DMS53 (cell line): ENCODE data around the gene VGLL4.
"Not testable (repeated sequence)": the region's sequence is repeated elsewhere in the genome, so short reads cannot be mapped to it uniquely, and the experiment has no call there.

Experiments
- DNase-seq: peaks from one replicate; lab custom pipeline; 2025; lab: John Stamatoyannopoulos, UW

VGLL4 gene

DNA sequence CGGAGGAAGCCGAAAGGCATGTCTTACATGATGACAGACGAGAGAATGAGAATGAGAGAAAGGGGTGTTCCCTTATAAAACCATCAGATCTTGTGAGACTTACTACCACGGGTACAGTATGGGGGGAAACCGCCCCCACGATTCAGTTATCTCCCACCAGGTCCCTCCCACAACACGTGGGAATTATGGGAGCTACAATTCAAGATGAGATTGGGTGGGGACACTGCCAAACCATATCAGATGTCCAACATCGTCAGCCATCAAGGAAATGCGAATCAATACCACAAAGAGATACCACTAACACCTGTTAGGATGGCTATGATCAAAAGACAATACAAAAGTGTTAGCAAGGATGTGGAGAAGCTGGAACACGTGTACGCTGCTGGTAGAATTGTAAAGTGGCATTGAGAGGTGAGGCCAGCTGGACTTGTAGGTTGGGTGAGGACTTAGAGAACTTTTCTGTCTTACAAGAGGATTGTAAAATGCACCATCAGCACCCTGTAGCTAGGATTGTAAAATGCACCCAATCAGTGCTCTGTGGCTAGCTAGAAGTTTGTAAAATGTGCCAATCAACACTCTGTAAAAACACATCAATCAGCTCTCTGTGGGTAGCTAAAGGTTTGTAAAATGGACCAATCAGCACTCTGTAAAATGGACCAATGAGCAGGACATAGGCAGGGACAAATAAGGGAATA is 37.5 kb downstream of the VGLL4 start:
- no peak for DNase-seq

DNA sequence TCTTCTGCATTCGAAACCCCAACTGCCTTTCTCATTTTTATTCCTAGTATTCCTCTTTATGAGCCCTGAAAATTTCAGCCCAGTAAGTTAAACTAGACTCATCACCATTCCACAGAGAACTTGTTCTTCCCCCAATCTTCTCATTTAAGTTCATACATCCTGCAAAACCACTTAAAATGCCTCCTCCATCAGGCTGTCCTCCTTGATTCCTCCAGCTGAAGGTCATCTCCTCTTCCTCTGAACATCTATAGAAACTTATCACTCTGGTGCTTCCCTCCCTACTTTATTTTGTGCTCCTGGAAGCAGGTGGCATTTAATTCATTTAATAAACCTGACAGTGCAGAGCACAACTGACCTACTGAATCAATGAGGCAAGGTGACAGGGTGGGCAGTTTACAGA is 38.3 kb downstream of the VGLL4 start:
- DNase-seq: no peak

GRCh38 chr3:11604139-11604892 is 39.4 kb downstream of the VGLL4 start:
- DNase-seq: no peak

DNA sequence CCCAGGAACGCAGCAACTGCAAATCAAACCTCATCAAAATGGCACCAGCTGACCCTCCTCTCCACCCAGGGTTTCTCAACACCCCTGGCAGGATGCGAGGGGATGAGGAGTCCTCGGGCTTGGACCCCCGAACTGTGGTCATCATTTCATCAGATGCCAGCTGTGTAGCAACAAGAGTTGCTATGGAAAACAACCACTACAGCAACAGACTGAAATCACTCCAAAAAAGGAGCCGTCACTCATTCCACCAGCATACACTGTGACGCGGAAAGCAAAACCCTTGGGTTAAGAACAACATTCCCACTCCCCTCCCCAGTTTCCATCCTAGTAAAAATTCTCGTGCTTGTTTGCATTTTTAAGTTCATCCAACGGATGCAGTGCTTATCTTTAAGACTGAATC is 40.1 kb downstream of the VGLL4 start:
- DNase-seq: no peak

DNA sequence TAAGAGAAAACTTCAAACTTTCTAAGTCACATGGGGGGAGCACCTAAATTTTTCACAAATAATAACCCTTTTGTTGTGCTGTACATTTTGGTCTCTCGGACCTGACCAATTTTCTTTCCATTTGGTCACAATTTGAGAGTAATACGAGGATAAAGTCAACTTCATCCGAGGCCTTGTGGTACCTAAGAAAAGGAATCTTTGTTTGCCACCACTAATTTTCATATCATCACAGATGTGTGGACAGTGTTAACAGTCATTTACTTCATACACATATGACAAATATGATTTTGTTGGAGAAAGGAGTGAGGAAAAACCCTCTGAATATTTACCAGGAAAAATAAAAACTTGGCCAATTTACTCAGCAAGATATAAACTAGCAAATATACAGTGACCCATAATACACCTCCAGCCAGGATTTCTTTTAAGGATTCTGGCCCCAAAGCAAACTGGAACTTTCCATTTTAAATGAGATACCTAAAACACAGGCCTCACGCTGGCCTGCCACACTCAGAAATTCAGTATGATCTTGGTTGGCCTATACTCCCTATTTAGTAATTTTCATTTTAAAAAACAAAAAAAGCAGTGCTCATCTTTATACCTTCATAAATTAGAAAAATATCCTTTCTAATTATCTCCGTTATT is 40.7 kb downstream of the VGLL4 start:
- DNase-seq: no peak

DNA sequence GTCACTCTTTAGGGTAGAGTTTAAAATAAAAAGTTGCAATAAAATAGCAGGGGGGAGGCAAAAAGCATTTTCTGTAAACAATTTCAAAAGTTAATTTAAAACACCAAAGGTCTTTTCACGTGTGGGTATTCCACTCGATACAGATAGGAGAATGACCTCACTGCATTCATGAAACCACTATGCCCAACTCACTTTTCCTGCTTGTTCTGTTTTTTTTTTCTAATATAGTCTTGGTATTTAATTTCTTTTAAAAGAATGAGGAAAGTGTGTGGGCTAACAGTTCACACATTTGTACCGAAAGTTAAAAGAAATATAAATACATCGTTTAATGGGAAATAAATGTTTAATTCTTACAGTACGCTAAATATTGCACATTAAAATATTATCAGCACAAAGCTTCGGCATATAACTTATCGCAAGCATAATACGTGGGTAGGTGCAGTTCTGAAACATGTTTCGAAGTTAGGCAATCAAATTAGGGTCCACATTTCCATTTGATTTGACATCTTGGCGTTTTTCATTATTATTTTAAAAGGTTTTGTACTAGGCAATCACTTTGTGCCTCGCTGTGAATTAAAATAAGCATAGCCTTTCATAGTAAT is 41.4 kb downstream of the VGLL4 start:
- no peak for DNase-seq

DNA sequence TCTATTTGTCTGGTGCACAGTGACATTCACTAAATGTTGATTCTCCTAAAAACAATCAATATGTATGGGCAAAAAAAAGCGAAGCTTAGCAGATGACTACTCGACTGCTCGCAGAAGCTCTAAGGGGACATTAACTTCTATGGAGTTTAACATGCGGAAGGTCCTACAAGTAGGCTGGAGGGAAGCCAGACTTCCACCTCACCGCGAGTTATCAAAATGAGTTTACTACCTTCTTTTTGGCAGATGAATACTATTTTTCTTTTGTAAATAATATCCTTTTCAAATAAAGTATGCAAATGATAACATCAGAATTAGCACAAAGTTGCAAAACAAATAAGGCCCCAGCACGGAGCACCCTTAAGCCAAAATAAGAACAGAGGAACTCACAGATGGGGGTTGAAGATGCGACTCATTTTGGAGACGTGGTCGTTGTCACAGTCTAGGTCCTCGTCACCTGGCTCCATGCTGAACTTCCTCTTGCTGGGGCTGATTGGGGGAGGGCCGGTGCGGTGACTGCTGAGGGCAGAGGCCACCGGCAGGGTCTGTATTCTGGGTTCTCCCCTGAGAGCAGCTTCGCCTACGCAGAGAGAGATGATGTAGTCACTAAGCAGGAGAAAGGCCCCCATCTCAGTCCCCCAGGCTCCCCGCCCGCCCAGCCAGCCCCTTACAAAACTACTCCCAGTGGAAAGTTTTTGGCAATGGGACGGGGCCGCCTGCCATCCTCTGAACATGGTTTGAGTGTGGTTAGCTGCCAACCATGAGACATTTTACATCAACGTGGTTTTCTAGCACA is 42.1 kb downstream of the VGLL4 start:
- no peak for DNase-seq

DNA sequence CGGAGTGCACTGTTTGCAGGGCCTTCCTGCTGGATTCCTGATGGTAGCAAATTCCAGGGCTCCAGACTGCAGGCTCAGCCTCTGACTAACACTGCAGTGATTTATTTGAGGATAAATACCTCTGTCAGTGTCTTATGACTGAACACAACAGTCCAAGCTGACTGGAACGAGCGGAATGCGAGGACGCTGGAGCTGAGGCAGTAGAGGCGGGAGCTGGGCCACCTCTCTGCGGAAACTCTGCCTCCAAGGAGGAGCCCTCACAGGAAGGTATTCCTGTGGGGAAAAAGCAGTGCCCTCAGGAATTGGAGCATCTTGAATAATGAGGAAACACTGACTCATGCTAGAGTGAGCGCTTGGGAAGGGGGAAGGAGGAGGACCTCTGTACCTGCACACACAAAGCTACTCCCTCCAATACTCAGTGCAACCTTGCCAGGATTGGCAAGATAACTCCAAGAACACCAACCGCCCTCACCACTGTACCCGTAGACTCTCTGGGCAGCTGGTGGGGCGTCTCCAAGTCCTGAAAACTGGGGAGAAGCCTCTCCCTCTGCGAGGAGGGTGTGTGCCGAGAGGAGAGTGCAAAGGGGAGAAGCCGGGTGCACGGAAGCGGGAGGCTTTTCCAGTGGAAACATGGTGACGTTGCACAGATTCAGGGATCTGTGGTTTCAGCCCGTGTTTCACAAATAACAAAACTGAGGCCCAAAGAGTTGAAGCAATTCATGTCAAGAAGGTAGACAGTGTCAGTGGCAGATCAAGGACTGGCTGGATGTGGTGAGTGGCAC is 43.0 kb downstream of the VGLL4 start:
- no peak for DNase-seq

- no peak for DNase-seq
Measured at GRCh38 chr3:11596387-11596786, 47.3 kb downstream of the VGLL4 start.

DNA sequence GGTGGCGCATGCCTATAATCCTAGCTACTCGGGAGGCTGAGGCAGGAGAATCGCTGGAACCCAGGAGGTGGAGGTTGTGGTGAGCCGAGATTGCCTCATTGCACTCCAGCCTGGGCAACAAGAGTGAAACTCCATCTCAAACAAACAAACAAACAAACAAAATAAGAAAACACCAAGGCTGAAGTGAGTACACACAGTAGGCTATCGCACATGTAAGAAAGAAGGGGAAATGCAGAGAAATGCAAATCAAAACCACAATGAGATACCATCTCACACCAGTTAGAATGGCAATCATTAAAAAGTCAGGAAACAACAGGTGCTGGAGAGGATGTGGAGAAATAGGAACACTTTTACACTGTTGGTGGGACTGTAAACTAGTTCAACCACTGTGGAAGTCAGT is 48.7 kb downstream of the VGLL4 start:
- not testable (repeated sequence) for DNase-seq

- no peak for DNase-seq
Measured at GRCh38 chr3:11593318-11594034, 50.2 kb downstream of the VGLL4 start.

GRCh38 chr3:11592445-11593298 is 51.0 kb downstream of the VGLL4 start:
- no peak for DNase-seq

- no peak for DNase-seq
Measured at GRCh38 chr3:11591391-11592282, 52.1 kb downstream of the VGLL4 start.

DNA sequence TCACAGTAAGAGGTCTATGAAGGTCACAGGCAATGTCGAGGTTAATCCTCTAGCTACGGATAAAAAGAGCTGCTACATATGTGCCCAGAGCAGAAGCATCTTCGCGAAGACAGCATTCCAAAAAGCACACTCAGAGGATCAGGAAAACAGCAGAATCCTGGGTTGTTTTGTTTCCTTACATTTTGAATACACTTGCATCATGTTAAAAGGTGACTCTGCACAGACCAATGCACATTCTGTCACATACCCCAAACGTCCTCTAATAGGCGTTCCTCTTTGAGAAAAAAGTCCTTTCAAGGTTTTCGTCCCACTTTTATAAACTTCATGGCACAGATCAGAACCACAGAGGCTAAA is 52.7 kb downstream of the VGLL4 start:
- no peak for DNase-seq

- no peak for DNase-seq
Measured at GRCh38 chr3:11589706-11590105, 54.0 kb downstream of the VGLL4 start.

DNA sequence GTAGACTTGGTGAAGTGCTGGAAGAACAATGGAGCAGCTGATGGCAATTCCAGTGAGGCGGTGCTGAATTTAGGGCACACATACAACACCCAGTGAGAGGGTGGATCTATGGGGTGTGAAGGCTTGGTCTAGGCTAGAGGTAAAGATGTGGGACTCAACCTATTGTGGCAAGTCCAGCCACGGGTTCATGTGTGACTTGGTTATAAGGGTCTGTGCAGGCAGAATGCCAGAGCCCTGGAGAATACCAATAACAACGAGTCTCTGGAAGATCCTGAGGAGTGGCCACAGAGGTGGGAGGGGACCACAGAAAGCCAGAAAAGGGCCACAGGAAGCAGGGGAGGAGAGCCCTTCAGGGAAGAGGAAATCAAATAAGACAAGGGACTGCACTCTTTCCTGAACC is 55.0 kb downstream of the VGLL4 start:
- DNase-seq: no peak

DNA sequence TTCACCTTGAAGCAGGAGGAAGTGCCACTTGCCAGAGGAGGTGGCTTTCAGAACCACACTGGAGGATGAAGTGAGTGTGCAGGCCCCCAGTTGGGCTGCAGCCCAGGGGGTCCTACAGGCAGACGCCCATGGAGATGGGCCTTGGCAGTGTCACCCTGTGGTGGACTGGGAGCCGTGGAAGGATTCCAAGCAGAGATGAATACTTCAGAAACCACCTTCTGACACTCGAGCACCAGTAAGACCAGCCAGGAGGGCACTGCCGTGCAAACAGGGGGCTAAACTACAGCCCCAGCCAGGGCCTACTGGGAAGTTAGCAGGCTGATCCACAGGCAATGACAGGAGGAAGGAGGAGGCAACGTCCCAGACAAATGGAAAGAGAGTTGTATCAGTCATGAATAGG is 55.4 kb downstream of the VGLL4 start:
- DNase-seq: no peak

DNA sequence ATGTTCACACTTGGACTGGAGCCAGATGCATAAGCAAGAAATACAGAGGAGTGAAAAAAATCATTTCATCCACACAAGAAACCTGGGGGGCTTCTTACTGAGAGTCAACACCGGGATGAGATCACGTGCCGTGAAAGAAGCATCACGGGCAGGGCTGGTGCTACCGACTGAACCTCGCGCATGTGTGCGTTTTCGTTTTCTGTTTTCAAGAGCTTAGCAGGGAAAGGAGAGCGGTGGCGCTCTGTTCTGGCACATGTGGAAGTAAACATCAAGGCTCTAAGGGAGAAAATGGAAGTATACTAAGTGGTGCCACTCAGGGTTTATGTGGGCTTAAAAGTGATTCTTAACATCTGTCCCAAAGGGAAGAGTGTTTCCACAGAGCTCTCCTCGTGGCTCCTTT is 55.9 kb downstream of the VGLL4 start:
- no peak for DNase-seq

GRCh38 chr3:11584570-11584969 is 59.1 kb downstream of the VGLL4 start:
- no peak for DNase-seq
